Right kidney (tissue), 1 donor: ENCODE results near the gene SMYD5.

Source experiments
- DNase-seq: peaks from one replicate; pipeline ENCODE4 v3.0.0-alpha.2; 2016

Gene SMYD5

GRCh38 chr2:73203055-73203681 is 10.9 kb upstream of the SMYD5 start:
- no peak for DNase-seq

GRCh38 chr2:73205611-73206010 is 8.4 kb upstream of the SMYD5 start:
- DNase-seq: no peak

- DNase-seq: no peak
Observed at GRCh38 chr2:73208258-73208657, 5.8 kb upstream of the SMYD5 start.

GRCh38 chr2:73210019-73210418 is 4.0 kb upstream of the SMYD5 start:
- no peak for DNase-seq

- DNase-seq: no peak
Observed at GRCh38 chr2:73210696-73211095, 3.3 kb upstream of the SMYD5 start.

GRCh38 chr2:73212098-73212447 is 2.0 kb upstream of the SMYD5 start:
- no peak for DNase-seq

- DNase-seq: peak; percentile 55
Observed at GRCh38 chr2:73212448-73213176, 1.4 kb upstream of the SMYD5 start.

- DNase-seq: no peak
Observed at GRCh38 chr2:73215254-73215653, 1.2 kb downstream of the SMYD5 start.

- no peak for DNase-seq
Observed at GRCh38 chr2:73217160-73217559, 3.1 kb downstream of the SMYD5 start.

- DNase-seq: no peak
Observed at GRCh38 chr2:73217826-73218225, 3.8 kb downstream of the SMYD5 start.

GRCh38 chr2:73218298-73218697 is 4.3 kb downstream of the SMYD5 start:
- DNase-seq: no peak

- no peak for DNase-seq
Observed at GRCh38 chr2:73223821-73224220, 9.8 kb downstream of the SMYD5 start.

- DNase-seq: no peak
Observed at GRCh38 chr2:73225513-73226360, 11.7 kb downstream of the SMYD5 start.

- no peak for DNase-seq
Observed at GRCh38 chr2:73227086-73227485, 13.0 kb downstream of the SMYD5 start.

- no peak for DNase-seq
Observed at GRCh38 chr2:73228631-73229030, 14.6 kb downstream of the SMYD5 start.

- no peak for DNase-seq
Observed at GRCh38 chr2:73232403-73233153, 18.5 kb downstream of the SMYD5 start.

GRCh38 chr2:73233154-73233931 is 19.3 kb downstream of the SMYD5 start, which contains the start of gene PRADC1:
TSS of gene PRADC1 (minus strand) at chr2:73233239. CDS start at chr2:73233160, 79 bp downstream.
- peak; percentile 85 for DNase-seq

GRCh38 chr2:73233932-73234832 is 20.1 kb downstream of the SMYD5 start, which contains the start of gene CCT7:
TSS of gene CCT7 (plus strand) at chr2:73234308. CDS start at chr2:73234379, 71 bp downstream.
- peak; percentile 98 for DNase-seq

GRCh38 chr2:73235315-73236028 is 21.4 kb downstream of the SMYD5 start:
- DNase-seq: no peak

- no peak for DNase-seq
Observed at GRCh38 chr2:73237168-73237567, 23.1 kb downstream of the SMYD5 start.
